HG02571 (cell line): Measurements from ENCODE around the gene CFAP68.
"Not testable (repeated sequence)": the region's sequence is repeated elsewhere in the genome, so short reads cannot be mapped to it uniquely, and the experiment has no call there.

Source experiments
- ATAC-seq: cut with Tn5 transposase; IDR thresholded peaks from one replicate; pipeline ENCODE4 v1.9.1; 2021; ENCODE audit warnings: mild to moderate bottlenecking, moderate library complexity; ENCODE audit not compliant: unreplicated experiment

Gene CFAP68

GRCh38 chr11:111870113-111870512 is 9.2 kb upstream of the CFAP68 start:
- ATAC-seq = no peak

- ATAC-seq = peak; percentile 6
Measured at GRCh38 chr11:111870522-111870885, 8.8 kb upstream of the CFAP68 start.

GRCh38 chr11:111870886-111871692 is 8.3 kb upstream of the CFAP68 start, which contains the start of gene ALG9:
Gene ALG9, minus strand, starts transcription at chr11:111871581. Its CDS starts 99 bp downstream, at chr11:111871482.
- peak; percentile 88 for ATAC-seq

GRCh38 chr11:111871693-111872161 is 7.6 kb upstream of the CFAP68 start:
- ATAC-seq = no peak

- ATAC-seq = peak; percentile 5
Measured at GRCh38 chr11:111878385-111878848, 924 bp upstream of the CFAP68 start.

- no peak for ATAC-seq
Measured at GRCh38 chr11:111879637-111879960, 258 bp downstream of the CFAP68 start.

GRCh38 chr11:111882202-111882601 is 2.9 kb downstream of the CFAP68 start:
- no peak for ATAC-seq

- not testable (repeated sequence) for ATAC-seq
Measured at GRCh38 chr11:111885053-111885452, 5.7 kb downstream of the CFAP68 start.

GRCh38 chr11:111886032-111886431 is 6.7 kb downstream of the CFAP68 start:
- no peak for ATAC-seq

GRCh38 chr11:111886844-111887243 is 7.5 kb downstream of the CFAP68 start:
- ATAC-seq = no peak

GRCh38 chr11:111905411-111905810 is 26.1 kb downstream of the CFAP68 start:
- ATAC-seq = no peak

- ATAC-seq = no peak
Measured at GRCh38 chr11:111906680-111907079, 27.3 kb downstream of the CFAP68 start.

GRCh38 chr11:111908639-111909305 is 29.4 kb downstream of the CFAP68 start:
- ATAC-seq = no peak

GRCh38 chr11:111909378-111909777 is 30.0 kb downstream of the CFAP68 start:
- ATAC-seq = no peak

- no peak for ATAC-seq
Measured at GRCh38 chr11:111910676-111911562, 31.6 kb downstream of the CFAP68 start.

GRCh38 chr11:111911563-111912401 is 32.4 kb downstream of the CFAP68 start, which contains the start of gene CRYAB:
Gene CRYAB, minus strand, starts transcription at chr11:111911770. Its CDS starts 46 bp downstream, at chr11:111911724.
- no peak for ATAC-seq

GRCh38 chr11:111912535-111912934 is 33.2 kb downstream of the CFAP68 start, which contains the start of gene HSPB2:
Gene HSPB2, plus strand, starts transcription at chr11:111912734. Its CDS starts 96 bp downstream, at chr11:111912830.
- no peak for ATAC-seq

GRCh38 chr11:111913031-111913861 is 33.9 kb downstream of the CFAP68 start:
- no peak for ATAC-seq

GRCh38 chr11:111913997-111914396 is 34.7 kb downstream of the CFAP68 start:
- ATAC-seq = no peak
